ENCODE results near the gene DNAJC5. TPM values are rescaled to one million over a fixed set of nuclear protein-coding genes. Genes with fewer than 3 reads are reported as not detected.

Gene DNAJC5
- total RNA-seq, 2 donors from 2014 or later: 58.9 to 63.9 TPM

DNA sequence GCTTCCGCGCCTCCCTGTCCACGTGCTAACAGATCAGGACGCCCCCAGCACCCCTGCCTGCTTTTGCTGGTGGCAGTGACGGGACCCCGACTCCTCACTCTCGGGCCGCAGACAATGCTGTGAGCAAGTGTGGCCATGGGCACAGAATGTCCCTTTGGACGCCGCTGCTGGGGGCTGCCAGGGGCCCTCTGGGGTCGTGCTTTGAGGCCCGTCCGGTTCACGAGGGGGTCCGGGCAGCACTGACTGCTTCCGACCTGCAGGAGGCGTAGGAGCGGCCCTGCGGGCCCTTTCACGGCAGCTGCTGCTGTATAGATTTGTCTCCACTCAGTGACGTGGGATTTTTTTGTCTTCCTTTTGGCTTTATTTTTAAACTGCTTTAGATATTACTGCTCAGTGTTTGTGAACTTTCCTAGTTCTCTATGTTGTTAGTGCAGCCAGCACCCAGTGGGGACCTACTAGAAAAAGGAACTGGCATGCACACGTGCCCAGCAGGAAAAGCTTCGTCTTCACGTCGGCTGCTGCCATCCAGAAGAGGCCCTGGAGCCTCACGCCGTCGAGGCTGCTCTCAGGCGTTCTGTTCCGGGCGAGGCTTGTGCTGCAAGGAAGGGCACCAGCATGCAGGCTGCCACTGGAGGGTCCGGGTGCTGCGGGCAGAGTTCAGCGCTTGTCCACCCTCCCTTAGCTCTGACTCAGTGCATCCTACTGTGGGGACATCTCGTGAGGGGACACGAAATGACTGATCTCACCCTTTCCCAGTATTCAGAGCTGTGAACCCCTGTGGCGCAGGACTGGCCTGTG lies 39.5 kb downstream of the DNAJC5 start:
- TF ChIP-seq, protein P1, sequence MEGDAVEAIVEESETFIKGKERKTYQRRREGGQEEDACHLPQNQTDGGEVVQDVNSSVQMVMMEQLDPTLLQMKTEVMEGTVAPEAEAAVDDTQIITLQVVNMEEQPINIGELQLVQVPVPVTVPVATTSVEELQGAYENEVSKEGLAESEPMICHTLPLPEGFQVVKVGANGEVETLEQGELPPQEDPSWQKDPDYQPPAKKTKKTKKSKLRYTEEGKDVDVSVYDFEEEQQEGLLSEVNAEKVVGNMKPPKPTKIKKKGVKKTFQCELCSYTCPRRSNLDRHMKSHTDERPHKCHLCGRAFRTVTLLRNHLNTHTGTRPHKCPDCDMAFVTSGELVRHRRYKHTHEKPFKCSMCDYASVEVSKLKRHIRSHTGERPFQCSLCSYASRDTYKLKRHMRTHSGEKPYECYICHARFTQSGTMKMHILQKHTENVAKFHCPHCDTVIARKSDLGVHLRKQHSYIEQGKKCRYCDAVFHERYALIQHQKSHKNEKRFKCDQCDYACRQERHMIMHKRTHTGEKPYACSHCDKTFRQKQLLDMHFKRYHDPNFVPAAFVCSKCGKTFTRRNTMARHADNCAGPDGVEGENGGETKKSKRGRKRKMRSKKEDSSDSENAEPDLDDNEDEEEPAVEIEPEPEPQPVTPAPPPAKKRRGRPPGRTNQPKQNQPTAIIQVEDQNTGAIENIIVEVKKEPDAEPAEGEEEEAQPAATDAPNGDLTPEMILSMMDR (IDR thresholded peaks at IDR 0.05): no peak
- Histone ChIP-seq H3K4me1 (no peaks in the 10 kb centered on the region), H3K27me3 (no peaks in the 10 kb centered on the region), H3K9ac (ENCODE audit: low read depth in 2 of 2, low read length in 2 of 2) (no peak overlapping the region), H3K4me3 (no peak overlapping the region), H3K9me3 (no peaks in the 10 kb centered on the region), H3K27ac (no peak overlapping the region), H3K36me3 (peaks cover 7% of the 10 kb centered on the region)
- intact Hi-C loops (cut with DNase I): no loop called here
- no peak for DNase-seq

DNA sequence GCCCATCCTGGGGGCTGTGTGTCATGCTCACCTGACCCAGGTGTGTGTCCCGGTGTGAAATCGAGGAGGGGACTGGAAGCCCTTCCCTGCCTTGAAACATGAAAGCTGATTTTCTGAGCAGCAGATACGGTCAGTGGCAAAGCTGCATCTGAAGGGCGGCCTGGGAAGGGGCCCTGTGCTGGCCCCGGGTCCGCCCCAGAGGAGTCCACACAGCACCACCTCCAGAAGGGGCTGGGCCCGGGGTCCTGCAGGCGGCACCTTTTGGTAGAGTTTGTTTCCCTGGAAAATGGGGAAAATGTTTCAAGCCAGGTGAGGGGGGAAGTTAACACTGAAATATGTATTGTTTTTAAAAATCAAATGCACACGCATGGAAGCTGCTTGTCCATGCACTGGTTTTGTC lies 40.5 kb downstream of the DNAJC5 start:
- no peak overlapping the region for H3K9ac ChIP-seq (ENCODE audit: low read depth in 2 of 2, low read length in 2 of 2)
- H3K36me3 ChIP-seq: peaks cover 4% of the 10 kb centered on the region
- intact Hi-C loops (cut with DNase I): no loop called here
- no peaks in the 10 kb centered on the region for H3K27me3 ChIP-seq
- no peak for DNase-seq
- H3K4me1 ChIP-seq: no peaks in the 10 kb centered on the region
- H3K4me3 ChIP-seq: no peak overlapping the region
- no peaks in the 10 kb centered on the region for H3K9me3 ChIP-seq
- TF ChIP-seq, protein P1 (IDR thresholded peaks at IDR 0.05): no peak
- no peak overlapping the region for H3K27ac ChIP-seq

DNA sequence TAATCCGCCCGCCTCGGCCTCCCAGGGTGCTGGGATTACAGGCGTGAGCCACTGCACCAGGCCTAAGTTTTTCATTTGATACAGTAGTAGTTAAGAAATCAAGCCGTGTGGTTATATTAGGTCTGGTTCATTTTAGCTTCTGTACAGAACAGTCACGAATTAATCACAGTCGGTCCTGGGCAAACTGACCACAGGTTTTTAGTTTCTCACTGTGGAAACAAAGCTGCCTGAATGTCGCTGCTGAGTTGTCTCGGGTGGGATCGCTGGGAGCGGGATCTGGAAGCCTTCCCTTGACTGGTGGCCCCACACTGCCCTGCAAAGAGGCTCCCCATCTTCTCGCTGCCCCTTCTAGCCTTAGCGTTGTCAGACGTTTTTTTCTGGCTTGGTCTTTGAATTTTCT lies 42.7 kb downstream of the DNAJC5 start:
- H3K4me1 ChIP-seq: no peaks in the 10 kb centered on the region
- TF ChIP-seq, protein P1 (IDR thresholded peaks at IDR 0.05): no peak
- no peak overlapping the region for H3K9ac ChIP-seq (ENCODE audit: low read depth in 2 of 2, low read length in 2 of 2)
- intact Hi-C loops (cut with DNase I): no loop called here
- H3K27me3 ChIP-seq: no peaks in the 10 kb centered on the region
- no peak overlapping the region for H3K27ac ChIP-seq
- no peaks in the 10 kb centered on the region for H3K9me3 ChIP-seq
- peaks cover 3% of the 10 kb centered on the region for H3K36me3 ChIP-seq
- no peak for DNase-seq
- H3K4me3 ChIP-seq: no peak overlapping the region

DNA sequence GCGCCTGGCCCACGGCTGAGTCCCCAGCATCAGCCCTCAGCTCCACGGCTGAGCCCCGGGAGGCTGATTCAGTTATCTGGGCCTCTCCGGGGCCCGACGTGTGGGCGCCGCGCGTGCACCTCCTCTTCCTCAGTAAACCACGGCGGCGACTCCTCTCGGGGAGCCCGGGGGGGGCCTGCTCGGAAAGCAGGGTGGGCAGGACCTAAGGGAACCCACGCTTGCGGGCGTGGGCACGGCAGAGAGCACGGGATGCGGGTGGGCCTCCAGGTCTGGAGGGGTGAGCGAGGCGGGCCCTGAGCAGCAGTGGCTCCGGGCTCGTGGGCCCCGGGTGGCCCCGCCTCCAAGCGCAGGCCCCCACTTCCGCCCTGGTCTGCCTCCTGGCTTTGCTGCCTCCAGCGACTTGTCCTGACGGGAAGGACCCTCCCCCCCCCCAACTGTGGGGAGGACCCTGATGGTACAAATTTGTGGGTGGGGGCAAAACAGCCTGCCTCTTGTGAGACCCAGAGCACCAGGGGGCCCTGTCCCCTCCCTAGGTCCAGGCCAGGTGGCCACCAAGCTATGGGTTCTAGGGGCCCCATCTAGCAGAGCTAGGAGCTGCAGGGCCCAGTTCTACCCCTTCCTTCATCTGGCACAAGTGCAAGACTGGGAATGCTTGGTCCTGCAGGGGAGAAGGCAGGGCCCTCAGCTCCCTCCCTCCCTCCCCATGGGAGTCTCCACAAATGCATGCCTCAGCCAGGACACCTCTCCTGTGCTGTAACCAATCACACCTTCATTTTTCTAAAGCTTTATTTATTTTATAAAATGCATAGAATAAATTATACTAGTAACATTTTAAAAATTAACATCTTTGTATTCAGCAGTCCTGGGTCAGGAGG lies 44.4 kb downstream of the DNAJC5 start:
- Histone ChIP-seq H3K9ac (ENCODE audit: low read depth in 2 of 2, low read length in 2 of 2) (no peak overlapping the region), H3K4me3 (no peak overlapping the region), H3K27ac (no peak overlapping the region), H3K36me3 (peaks cover 13% of the 10 kb centered on the region), H3K9me3 (no peaks in the 10 kb centered on the region), H3K27me3 (no peaks in the 10 kb centered on the region), H3K4me1 (no peaks in the 10 kb centered on the region)
- DNase-seq: no peak
- TF ChIP-seq, protein P1 (IDR thresholded peaks at IDR 0.05): no peak
- intact Hi-C loops (cut with DNase I): no loop called here

DNA sequence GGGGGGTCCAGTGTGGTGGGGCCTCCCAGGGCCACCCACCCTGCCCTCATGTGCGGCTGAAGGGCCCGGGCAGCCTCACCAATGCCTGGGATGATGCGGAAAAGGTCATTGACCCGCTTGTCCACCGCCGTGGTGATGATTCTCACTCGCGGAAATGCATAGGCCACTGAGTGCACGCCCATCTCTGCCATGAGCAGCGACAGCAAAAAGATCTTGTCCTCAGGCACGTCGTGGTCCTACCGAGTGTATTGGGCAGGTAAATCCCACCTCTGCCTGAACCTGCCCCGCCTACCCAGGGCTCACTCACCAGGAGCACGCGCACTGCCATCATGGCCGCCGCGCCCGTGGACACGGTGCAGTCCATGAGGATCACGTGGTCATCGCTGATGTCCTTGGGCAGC lies 45.1 kb downstream of the DNAJC5 start:
- DNase-seq: no peak

More for the DNA sequence above, 45.1 kb downstream of the DNAJC5 start:
- no peaks in the 10 kb centered on the region for H3K27me3 ChIP-seq
- H3K27ac ChIP-seq: no peak overlapping the region
- H3K9ac ChIP-seq (ENCODE audit: low read depth in 2 of 2, low read length in 2 of 2): no peak overlapping the region
- intact Hi-C loops (cut with DNase I): no loop called here
- no peak overlapping the region for H3K4me3 ChIP-seq
- peaks cover 17% of the 10 kb centered on the region for H3K36me3 ChIP-seq
- no peaks in the 10 kb centered on the region for H3K9me3 ChIP-seq
- H3K4me1 ChIP-seq: no peaks in the 10 kb centered on the region
- TF ChIP-seq, protein P1 (IDR thresholded peaks at IDR 0.05): no peak

All from colonic mucosa (tissue), 4 donors.